Subcutaneous adipose tissue (tissue), 4 donors: Measurements from ENCODE around the gene PHLDB1. TPM values are rescaled to one million over a fixed set of nuclear protein-coding genes. Genes with fewer than 3 reads are reported as not detected.

Source experiments
- total RNA-seq, 4 donors: library from RNA; depleted of rRNA; stranded (reverse); fragments of >200 nt; gene quantifications; one replicate each; pipeline ENCODE4 v1.1.0, GENCODE V29; 2016
- TF ChIP-seq, protein P1 (sequence below): fragments of 450-650 bp; IDR thresholded peaks from one replicate; pipeline ENCODE4 v1.5.1; 2016; ENCODE audit warnings: low read depth, mild to moderate bottlenecking, control low read depth, antibody characterized with exemption, moderate library complexity

PHLDB1 gene
- total RNA-seq, 4 donors from 2014 or later: 137 to 535 (median 197) TPM

- TF ChIP-seq, protein P1, sequence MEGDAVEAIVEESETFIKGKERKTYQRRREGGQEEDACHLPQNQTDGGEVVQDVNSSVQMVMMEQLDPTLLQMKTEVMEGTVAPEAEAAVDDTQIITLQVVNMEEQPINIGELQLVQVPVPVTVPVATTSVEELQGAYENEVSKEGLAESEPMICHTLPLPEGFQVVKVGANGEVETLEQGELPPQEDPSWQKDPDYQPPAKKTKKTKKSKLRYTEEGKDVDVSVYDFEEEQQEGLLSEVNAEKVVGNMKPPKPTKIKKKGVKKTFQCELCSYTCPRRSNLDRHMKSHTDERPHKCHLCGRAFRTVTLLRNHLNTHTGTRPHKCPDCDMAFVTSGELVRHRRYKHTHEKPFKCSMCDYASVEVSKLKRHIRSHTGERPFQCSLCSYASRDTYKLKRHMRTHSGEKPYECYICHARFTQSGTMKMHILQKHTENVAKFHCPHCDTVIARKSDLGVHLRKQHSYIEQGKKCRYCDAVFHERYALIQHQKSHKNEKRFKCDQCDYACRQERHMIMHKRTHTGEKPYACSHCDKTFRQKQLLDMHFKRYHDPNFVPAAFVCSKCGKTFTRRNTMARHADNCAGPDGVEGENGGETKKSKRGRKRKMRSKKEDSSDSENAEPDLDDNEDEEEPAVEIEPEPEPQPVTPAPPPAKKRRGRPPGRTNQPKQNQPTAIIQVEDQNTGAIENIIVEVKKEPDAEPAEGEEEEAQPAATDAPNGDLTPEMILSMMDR: no peak
Measured at GRCh38 chr11:118634431-118635236, 27.2 kb downstream of the PHLDB1 start.

GRCh38 chr11:118635237-118635591 is 27.8 kb downstream of the PHLDB1 start:
- TF ChIP-seq, protein P1: no peak

DNA sequence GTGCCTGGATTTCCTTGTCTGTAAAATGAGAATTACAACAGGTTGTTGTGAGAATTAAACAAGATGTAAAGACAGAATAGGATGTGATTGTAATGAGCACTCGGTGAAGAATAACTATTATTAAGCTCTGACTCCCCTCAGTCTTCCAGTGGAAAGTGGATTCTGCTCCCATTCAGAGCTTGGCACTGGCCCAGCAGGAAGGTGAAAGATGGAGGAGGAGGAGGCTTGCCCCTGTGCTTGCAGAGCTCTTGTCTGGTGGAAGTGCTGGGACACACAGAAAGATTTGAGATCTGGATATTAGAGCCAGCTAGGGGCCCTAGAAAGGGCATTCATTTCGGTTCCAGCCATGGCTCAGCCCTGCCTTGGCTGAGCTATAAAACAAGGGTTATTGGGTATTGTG is 28.2 kb downstream of the PHLDB1 start:
- TF ChIP-seq, protein P1: no peak

DNA sequence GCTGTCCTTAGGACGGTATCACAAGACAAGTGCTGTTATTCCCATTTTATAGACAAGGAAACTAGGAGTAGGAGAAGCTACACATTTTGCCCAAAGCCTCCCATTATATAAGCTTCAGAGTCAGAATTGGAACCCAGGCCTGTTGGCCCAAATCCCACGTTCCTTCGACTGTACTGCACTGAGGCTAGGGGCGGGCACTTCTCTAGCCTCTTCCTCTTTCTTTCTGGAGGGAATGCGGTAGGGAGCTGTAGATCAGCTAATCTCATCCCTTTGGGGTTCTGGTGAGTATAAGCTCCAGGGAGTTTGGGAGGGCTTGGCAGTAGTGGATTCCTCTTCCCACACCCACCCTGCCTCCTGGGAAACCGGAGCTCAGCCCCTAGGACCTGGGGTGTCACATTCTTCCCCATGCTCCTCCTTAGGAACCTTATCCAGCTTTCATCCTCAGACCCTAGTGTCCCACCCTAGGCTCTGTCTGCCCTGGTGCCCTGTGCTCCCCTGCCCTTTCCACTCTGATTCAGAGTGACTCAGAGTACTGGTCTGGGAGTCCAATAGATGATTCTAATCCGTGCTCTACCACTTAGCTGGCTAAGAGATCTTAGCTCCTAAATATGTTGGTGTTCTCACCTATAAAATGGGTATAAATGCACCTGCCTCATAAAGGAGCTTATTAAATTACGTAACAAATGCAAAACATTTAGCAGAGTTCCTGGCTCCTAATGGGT is 29.3 kb downstream of the PHLDB1 start:
- TF ChIP-seq, protein P1: no peak

GRCh38 chr11:118638726-118639125 is 31.3 kb downstream of the PHLDB1 start:
- TF ChIP-seq, protein P1: no peak

GRCh38 chr11:118639899-118640298 is 32.5 kb downstream of the PHLDB1 start:
- TF ChIP-seq, protein P1: no peak
